ENCODE results near the gene CNKSR1.

Gene CNKSR1

GRCh38 chr1:26218906-26219494, 41.7 kb downstream of the CNKSR1 start:
- Histone ChIP-seq H3K36me3 (replicated peaks; ENCODE audit: insufficient read depth, low read length) (no peaks in the 10 kb centered on the region), H3K9me3 (replicated peaks; ENCODE audit: insufficient read depth, low read length) (no peaks in the 10 kb centered on the region), H3K4me2 (ENCODE audit: low read depth, low read length) (no peak overlapping the region), H4K20me1 (ENCODE audit: insufficient read depth, low read length) (no peaks in the 10 kb centered on the region), H3K9ac (ENCODE audit: low read length) (no peak overlapping the region), H3K79me2 (ENCODE audit: low read length) (no peaks in the 10 kb centered on the region), H3K27me3 (replicated peaks; ENCODE audit: insufficient read depth, low read length) (no peaks in the 10 kb centered on the region), H3K4me1 (ENCODE audit: low read length) (no peaks in the 10 kb centered on the region), H2AFZ (ENCODE audit: low read length) (no peak overlapping the region), H3F3A (ENCODE audit: insufficient read depth, low read length) (no peaks in the 10 kb centered on the region), H3K9me2 (replicated peaks; ENCODE audit: insufficient read depth, low read length) (no peaks in the 10 kb centered on the region), H3K27ac (ENCODE audit: low read length) (no peak overlapping the region), H3K4me3 (ENCODE audit: low read length) (no peak overlapping the region)
- TF ChIP-seq EZH2phosphoT487 (IDR thresholded peaks at IDR 0.05; ENCODE audit: low read length) (no peak), CTCF (IDR thresholded peaks at IDR 0.05; ENCODE audit: low read length) (no peak), EZH2 (optimal IDR thresholded peaks at IDR 0.05; ENCODE audit: low read depth, low read length) (no peak)
- no peak for DNase-seq

GRCh38 chr1:26220199-26220912, 43.1 kb downstream of the CNKSR1 start:
- no peaks in the 10 kb centered on the region for H4K20me1 ChIP-seq (ENCODE audit: insufficient read depth, low read length)

GRCh38 chr1:26221094-26221493, 43.8 kb downstream of the CNKSR1 start:
- no peaks in the 10 kb centered on the region for H3K79me2 ChIP-seq (ENCODE audit: low read length)
- no peak overlapping the region for H3K9ac ChIP-seq (ENCODE audit: low read length)
- H3K9me2 ChIP-seq (replicated peaks; ENCODE audit: insufficient read depth, low read length) = no peaks in the 10 kb centered on the region
- H4K20me1 ChIP-seq (ENCODE audit: insufficient read depth, low read length) = no peaks in the 10 kb centered on the region
- H3K4me1 ChIP-seq (ENCODE audit: low read length) = no peaks in the 10 kb centered on the region
- no peak overlapping the region for H2AFZ ChIP-seq (ENCODE audit: low read length)
- no peak overlapping the region for H3K4me3 ChIP-seq (ENCODE audit: low read length)
- no peaks in the 10 kb centered on the region for H3K36me3 ChIP-seq (replicated peaks; ENCODE audit: insufficient read depth, low read length)
- H3K27me3 ChIP-seq (replicated peaks; ENCODE audit: insufficient read depth, low read length) = no peaks in the 10 kb centered on the region
- TF ChIP-seq EZH2phosphoT487 (IDR thresholded peaks at IDR 0.05; ENCODE audit: low read length) (no peak), CTCF (IDR thresholded peaks at IDR 0.05; ENCODE audit: low read length) (no peak), EZH2 (optimal IDR thresholded peaks at IDR 0.05; ENCODE audit: low read depth, low read length) (no peak)
- H3K4me2 ChIP-seq (ENCODE audit: low read depth, low read length) = no peak overlapping the region
- no peaks in the 10 kb centered on the region for H3F3A ChIP-seq (ENCODE audit: insufficient read depth, low read length)
- DNase-seq = no peak
- H3K27ac ChIP-seq (ENCODE audit: low read length) = no peak overlapping the region
- H3K9me3 ChIP-seq (replicated peaks; ENCODE audit: insufficient read depth, low read length) = no peaks in the 10 kb centered on the region

More at GRCh38 chr1:26220199-26220912, 43.1 kb downstream of the CNKSR1 start:
- Histone ChIP-seq H3K4me1 (ENCODE audit: low read length) (no peaks in the 10 kb centered on the region), H3K27ac (ENCODE audit: low read length) (no peak overlapping the region), H3K79me2 (ENCODE audit: low read length) (no peaks in the 10 kb centered on the region), H2AFZ (ENCODE audit: low read length) (no peak overlapping the region), H3K9me2 (replicated peaks; ENCODE audit: insufficient read depth, low read length) (no peaks in the 10 kb centered on the region), H3K27me3 (replicated peaks; ENCODE audit: insufficient read depth, low read length) (no peaks in the 10 kb centered on the region), H3K9ac (ENCODE audit: low read length) (no peak overlapping the region), H3F3A (ENCODE audit: insufficient read depth, low read length) (no peaks in the 10 kb centered on the region), H3K9me3 (replicated peaks; ENCODE audit: insufficient read depth, low read length) (no peaks in the 10 kb centered on the region), H3K36me3 (replicated peaks; ENCODE audit: insufficient read depth, low read length) (no peaks in the 10 kb centered on the region), H3K4me3 (ENCODE audit: low read length) (no peak overlapping the region), H3K4me2 (ENCODE audit: low read depth, low read length) (no peak overlapping the region)
- TF ChIP-seq EZH2phosphoT487 (IDR thresholded peaks at IDR 0.05; ENCODE audit: low read length) (no peak), EZH2 (optimal IDR thresholded peaks at IDR 0.05; ENCODE audit: low read depth, low read length) (no peak), CTCF (IDR thresholded peaks at IDR 0.05; ENCODE audit: low read length) (no peak)
- DNase-seq = no peak
